Activated T-cell treated with anti-CD3 and anti-CD28 coated beads, Interleukin-2, amount 50 U/mL, for 4 hours (primary cell): ENCODE data around the gene NECTIN1. TPM values are rescaled to one million over a fixed set of nuclear protein-coding genes. Genes with fewer than 3 reads are reported as not detected.

Experiments used
- ATAC-seq, 2 donors: fragments of 200-7000 bp; cut with Tn5 transposase; one replicate each; pipeline ENCODE4 v1.10.0; 2021
- DNase-seq: peaks from one replicate; pipeline ENCODE4 v3.0.0-alpha.2; 2020
- H3K27me3 Mint-ChIP-seq: one replicate; pipeline ENCODE4 v1.8.0; 2021; ENCODE audit warnings: low read depth, mixed read lengths
- H3K36me3 Mint-ChIP-seq: one replicate; pipeline ENCODE4 v1.8.0; 2022; ENCODE audit warnings: mixed read lengths; ENCODE audit not compliant: insufficient read depth
- H3K4me1 Mint-ChIP-seq: one replicate; pipeline ENCODE4 v1.8.0; 2021; ENCODE audit warnings: low read depth, mixed read lengths
- H3K4me3 Mint-ChIP-seq: one replicate; pipeline ENCODE4 v1.8.0; 2021; ENCODE audit warnings: mild to moderate bottlenecking, moderate library complexity, mixed read lengths
- H3K9me3 Mint-ChIP-seq: one replicate; pipeline ENCODE4 v1.8.0; 2021; ENCODE audit warnings: mixed read lengths
- total RNA-seq, 3 donors: library from RNA; stranded (reverse); gene quantifications; one replicate each; pipeline ENCODE4 v1.2.1, GENCODE V29; 2021

The NECTIN1 gene
- total RNA-seq, 3 donors from 2014 or later, result 7.5 to 9.0 (median 8.3) TPM

DNA sequence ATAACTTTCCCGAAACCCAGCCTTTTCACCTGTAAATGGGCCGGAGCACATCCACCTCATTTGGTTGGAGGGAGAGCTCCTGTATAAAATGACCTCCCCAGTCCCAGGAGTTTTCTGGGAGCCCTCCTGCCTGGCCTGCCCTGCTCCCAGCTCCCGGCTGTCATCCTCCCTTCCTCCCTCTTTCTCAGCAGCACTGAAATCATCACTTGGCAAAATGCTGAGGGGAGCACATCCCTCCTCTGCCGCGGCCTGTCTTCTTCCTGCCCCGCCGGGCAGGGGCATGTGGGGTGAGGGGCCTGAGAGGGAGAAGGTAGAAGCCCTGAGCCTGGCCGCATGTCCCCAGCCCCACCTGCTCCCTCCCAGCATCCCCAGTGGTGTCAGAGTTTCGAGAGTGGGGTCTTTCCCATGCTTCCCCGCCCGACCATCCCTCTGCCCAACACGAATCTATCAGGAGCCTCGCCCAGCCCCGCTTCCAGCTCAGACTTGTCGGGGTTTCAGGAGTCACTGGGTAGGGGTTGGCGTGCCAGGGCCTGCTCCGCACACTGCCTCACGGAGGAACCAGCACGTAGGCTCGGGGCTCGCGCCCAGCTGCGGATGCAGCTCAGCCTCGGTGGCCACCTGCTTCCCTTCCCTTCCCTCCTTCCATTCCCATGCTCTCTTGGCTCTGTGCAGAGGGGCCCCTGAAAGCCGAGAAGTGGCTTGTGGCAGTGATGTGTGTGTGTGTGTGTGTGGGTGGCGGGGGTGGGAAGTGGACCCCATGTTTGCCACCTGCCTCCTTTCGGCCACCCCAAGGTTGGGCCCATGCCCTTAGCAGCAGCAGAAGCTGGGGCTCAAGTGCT lies 37.1 kb downstream of the NECTIN1 start:
- Mint-ChIP-seq H3K36me3 (no peaks in the 10 kb centered on the region), H3K4me1 (peaks cover 18% of the 10 kb centered on the region), H3K9me3 (no peaks in the 10 kb centered on the region), H3K4me3 (no peak overlapping the region), H3K27me3 (no peaks in the 10 kb centered on the region)
- no peak for DNase-seq
- ATAC-seq, result no peak

DNA sequence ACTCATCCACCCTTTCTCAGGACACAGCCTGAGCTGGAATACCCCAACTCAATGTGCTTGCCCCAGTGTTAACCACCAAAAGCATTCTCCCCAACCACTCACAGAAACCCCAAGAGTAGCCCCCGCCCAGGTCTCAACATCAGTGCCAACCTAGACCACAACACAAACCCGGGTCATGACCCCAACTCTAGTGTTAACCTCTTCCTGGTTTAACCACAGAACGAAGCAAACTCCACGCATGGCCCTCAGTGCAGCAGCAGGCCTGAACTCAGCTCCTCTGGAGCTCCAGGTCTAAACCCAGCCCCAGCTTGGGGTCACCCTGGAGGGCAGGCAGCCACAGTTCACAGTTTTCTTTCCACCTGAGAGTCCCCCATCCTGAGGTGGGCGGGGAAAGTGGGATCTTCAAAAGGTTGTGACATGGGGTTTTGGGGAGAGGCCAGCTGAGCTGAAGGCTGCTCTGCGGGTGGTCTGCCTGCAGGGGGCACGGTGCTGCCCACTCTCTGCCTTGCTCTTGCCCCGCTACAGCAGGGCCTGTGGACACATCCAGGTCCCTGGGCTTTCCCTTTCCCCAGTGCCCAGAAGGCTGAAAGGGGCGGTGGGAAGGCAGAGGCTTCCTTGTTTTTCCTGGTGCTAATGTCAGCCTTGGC lies 37.9 kb downstream of the NECTIN1 start:
- DNase-seq (no peak), ATAC-seq (peak; percentile 39 to 56)
- Mint-ChIP-seq H3K36me3 (no peaks in the 10 kb centered on the region), H3K4me1 (peaks cover 19% of the 10 kb centered on the region), H3K9me3 (no peaks in the 10 kb centered on the region), H3K27me3 (peaks cover 2% of the 10 kb centered on the region), H3K4me3 (peak overlapping the region; percentile 16)

DNA sequence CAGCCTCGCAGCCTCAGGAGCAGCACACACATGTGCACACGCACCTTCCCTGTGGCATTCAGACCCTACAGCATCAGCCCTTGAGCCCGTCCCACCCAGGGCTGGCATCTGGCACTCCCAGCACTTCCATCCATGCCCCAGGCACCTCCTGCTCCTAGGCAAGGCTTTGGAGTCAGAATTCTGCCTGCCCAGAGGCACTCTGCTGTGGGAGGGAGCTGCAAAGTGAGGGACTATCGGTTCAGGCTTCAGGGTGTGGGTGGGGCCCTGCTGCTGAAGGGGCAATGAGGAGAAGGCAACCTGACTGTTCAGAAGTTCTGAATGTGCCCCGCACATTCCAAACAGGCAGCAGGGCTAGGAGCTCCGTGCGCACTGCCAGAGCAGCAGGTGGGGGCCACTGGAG lies 39.7 kb downstream of the NECTIN1 start:
- H3K9me3 Mint-ChIP-seq, result no peaks in the 10 kb centered on the region
- H3K27me3 Mint-ChIP-seq, result peaks cover 5% of the 10 kb centered on the region
- DNase-seq, result no peak
- ATAC-seq, result no peak
- peaks cover 20% of the 10 kb centered on the region for H3K4me1 Mint-ChIP-seq
- H3K4me3 Mint-ChIP-seq, result no peak overlapping the region
- no peaks in the 10 kb centered on the region for H3K36me3 Mint-ChIP-seq

DNA sequence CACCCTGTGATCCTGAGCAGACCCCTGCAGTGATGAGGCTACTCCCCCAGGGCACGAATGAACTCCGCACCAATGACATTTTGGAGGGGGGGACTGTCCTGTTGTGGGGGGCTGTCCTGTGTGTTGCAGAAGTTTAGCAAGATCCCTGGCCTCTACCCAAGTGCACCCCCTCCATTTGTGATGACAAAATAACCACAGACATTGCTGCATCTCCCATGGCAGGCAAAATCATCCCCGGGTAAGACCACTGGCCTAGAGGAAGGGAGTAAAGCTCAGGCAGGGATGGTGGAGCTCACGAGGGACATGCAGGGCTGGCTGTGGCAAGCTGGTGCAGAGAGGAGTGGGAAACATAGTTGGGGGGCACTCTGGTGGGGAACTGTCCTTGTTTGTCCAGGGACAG lies 40.6 kb downstream of the NECTIN1 start:
- ATAC-seq, result no peak
- H3K27me3 Mint-ChIP-seq, result peaks cover 5% of the 10 kb centered on the region
- H3K4me1 Mint-ChIP-seq, result peaks cover 22% of the 10 kb centered on the region
- H3K9me3 Mint-ChIP-seq, result no peaks in the 10 kb centered on the region
- H3K36me3 Mint-ChIP-seq, result no peaks in the 10 kb centered on the region
- H3K4me3 Mint-ChIP-seq, result no peak overlapping the region
- no peak for DNase-seq

- DNase-seq (no peak), ATAC-seq (no peak)
- H3K4me3 Mint-ChIP-seq, result no peak overlapping the region
- no peaks in the 10 kb centered on the region for H3K9me3 Mint-ChIP-seq
- peaks cover 5% of the 10 kb centered on the region for H3K27me3 Mint-ChIP-seq
- no peaks in the 10 kb centered on the region for H3K36me3 Mint-ChIP-seq
- H3K4me1 Mint-ChIP-seq, result peaks cover 20% of the 10 kb centered on the region
Measured at GRCh38 chr11:119687373-119688046, 41.5 kb downstream of the NECTIN1 start.

- H3K4me3 Mint-ChIP-seq, result no peak overlapping the region
- H3K4me1 Mint-ChIP-seq, result peaks cover 12% of the 10 kb centered on the region
- H3K9me3 Mint-ChIP-seq, result no peaks in the 10 kb centered on the region
- peaks cover 5% of the 10 kb centered on the region for H3K27me3 Mint-ChIP-seq
- DNase-seq (no peak), ATAC-seq (no peak)
- H3K36me3 Mint-ChIP-seq, result no peaks in the 10 kb centered on the region
Measured at GRCh38 chr11:119686177-119686882, 42.7 kb downstream of the NECTIN1 start.

GRCh38 chr11:119685111-119685746 lies 43.8 kb downstream of the NECTIN1 start:
- Mint-ChIP-seq H3K4me1 (peaks cover 5% of the 10 kb centered on the region), H3K4me3 (no peak overlapping the region), H3K36me3 (no peaks in the 10 kb centered on the region), H3K9me3 (no peaks in the 10 kb centered on the region), H3K27me3 (peaks cover 5% of the 10 kb centered on the region)
- DNase-seq (no peak), ATAC-seq (no peak)

DNA sequence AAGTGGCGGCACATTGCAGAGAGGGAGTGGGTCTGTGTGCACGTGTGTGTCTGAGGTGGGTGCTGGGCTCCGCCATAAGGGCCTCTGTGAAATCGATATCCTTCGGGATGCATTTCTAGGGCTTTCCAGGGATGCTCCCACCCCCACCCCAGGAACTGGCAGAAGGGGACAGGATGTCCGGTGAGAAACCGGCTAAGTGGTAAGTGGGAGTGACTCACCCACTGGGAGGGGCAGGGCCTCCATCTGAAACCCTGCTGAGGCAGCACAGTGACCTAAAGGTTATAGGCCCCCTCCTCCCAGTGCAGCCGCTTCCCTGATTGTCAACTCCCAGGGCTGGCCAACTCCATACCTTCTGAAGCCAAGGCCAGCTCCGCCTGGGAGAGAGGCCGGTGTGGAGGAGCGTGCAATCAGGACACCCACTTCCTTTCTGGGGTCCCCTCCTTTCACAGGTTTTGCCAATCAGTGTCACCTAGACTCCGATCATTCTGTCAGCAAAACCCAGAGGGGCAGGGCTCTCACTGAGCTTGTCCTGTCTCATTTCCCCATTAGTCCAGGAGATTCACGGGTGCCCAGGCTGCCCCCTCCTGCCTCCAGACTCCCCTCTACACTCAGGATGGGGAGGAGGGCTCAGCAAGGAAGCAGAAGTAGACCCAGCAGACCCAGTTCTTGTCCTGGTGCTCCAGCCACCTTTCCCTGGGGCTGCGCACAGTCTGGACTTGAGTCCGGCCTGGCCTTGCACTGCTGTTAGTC lies 44.5 kb downstream of the NECTIN1 start:
- Mint-ChIP-seq H3K9me3 (no peaks in the 10 kb centered on the region), H3K4me3 (no peak overlapping the region), H3K4me1 (peaks cover 5% of the 10 kb centered on the region), H3K36me3 (no peaks in the 10 kb centered on the region), H3K27me3 (peaks cover 5% of the 10 kb centered on the region)
- DNase-seq (no peak), ATAC-seq (no peak)

DNA sequence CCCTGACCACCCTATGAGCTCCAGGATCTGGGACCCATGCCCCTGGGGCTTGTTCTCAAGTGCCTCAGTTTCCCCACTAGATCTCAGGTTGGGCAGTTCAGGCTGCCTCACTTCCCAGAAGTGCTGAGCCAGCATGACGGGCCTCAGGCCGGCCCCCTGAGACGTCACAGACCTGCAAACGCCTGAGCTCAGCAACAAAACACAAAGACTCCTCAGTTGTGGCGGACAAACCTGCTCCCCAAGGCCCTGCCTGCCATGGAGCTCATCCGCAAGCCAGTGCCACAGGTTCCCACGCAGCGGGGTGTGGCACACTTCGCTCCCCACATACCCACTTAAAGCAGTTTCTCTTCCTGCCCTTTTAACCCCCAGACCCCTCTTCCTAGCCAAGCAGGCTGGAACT lies 45.2 kb downstream of the NECTIN1 start:
- H3K9me3 Mint-ChIP-seq, result no peaks in the 10 kb centered on the region
- H3K27me3 Mint-ChIP-seq, result peaks cover 5% of the 10 kb centered on the region
- ATAC-seq (no peak), DNase-seq (no peak)
- H3K4me1 Mint-ChIP-seq, result peaks cover 5% of the 10 kb centered on the region
- no peaks in the 10 kb centered on the region for H3K36me3 Mint-ChIP-seq
- no peak overlapping the region for H3K4me3 Mint-ChIP-seq

DNA sequence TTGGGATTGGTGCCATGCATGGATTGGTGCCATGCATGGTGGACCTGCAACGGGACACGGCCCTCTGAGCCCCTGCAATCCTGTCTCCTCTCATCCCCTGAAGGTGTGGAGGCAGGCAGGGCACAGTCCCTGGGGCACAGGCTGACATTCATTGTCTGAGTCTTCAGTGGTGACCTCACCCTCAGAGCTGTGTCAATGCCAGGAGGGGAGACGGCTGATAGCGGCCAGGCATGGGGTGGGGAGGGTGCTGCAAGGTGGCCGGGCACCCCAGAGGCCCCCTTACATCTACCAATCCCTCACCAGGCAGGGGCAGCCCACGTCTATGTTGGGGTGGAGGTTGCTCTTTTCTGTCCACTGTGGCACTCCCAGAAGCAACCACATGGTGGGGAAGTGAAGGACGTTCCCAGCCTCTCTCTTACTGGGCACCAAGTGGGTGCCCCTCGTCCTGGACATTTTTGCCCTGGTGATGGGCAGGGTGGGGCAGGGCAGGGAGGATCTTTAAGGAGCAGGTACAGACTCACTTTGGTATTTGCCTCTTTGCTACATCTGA lies 47.6 kb downstream of the NECTIN1 start:
- Mint-ChIP-seq H3K27me3 (peaks cover 5% of the 10 kb centered on the region), H3K9me3 (no peaks in the 10 kb centered on the region), H3K4me1 (peaks cover 5% of the 10 kb centered on the region), H3K36me3 (peaks cover 4% of the 10 kb centered on the region), H3K4me3 (no peak overlapping the region)
- ATAC-seq, result no peak
- no peak for DNase-seq

GRCh38 chr11:119680541-119681360 lies 48.2 kb downstream of the NECTIN1 start:
- H3K4me3 Mint-ChIP-seq, result no peak overlapping the region
- H3K4me1 Mint-ChIP-seq, result peaks cover 3% of the 10 kb centered on the region
- peaks cover 4% of the 10 kb centered on the region for H3K36me3 Mint-ChIP-seq
- DNase-seq, result no peak
- no peaks in the 10 kb centered on the region for H3K27me3 Mint-ChIP-seq
- ATAC-seq, result no peak
- H3K9me3 Mint-ChIP-seq, result no peaks in the 10 kb centered on the region

GRCh38 chr11:119679346-119679745 lies 49.7 kb downstream of the NECTIN1 start:
- H3K4me3 Mint-ChIP-seq, result no peak overlapping the region
- peaks cover 4% of the 10 kb centered on the region for H3K36me3 Mint-ChIP-seq
- H3K4me1 Mint-ChIP-seq, result peaks cover 3% of the 10 kb centered on the region
- ATAC-seq, result no peak
- DNase-seq, result no peak
- H3K9me3 Mint-ChIP-seq, result no peaks in the 10 kb centered on the region
- H3K27me3 Mint-ChIP-seq, result no peaks in the 10 kb centered on the region
